Adipocyte (in vitro differentiated cells): ENCODE data around the gene RPS24.
"Not testable (repeated sequence)": the region's sequence is repeated elsewhere in the genome, so short reads cannot be mapped to it uniquely, and the experiment has no call there.

Source experiments
- DNase-seq: peaks from one replicate; pipeline ENCODE4 v3.0.0-alpha.2; 2015; ENCODE audit warnings: low read depth
- H3K27me3 ChIP-seq: replicated peaks from 2 replicates; pipeline ENCODE4 v1.7.0; 2013; ENCODE audit warnings: mild to moderate bottlenecking, low read length, moderate library complexity; ENCODE audit not compliant: control insufficient read depth, insufficient read depth
- H3K36me3 ChIP-seq: 2 replicates; pipeline ENCODE4 v1.7.0; 2013; ENCODE audit warnings: low read length, mild to moderate bottlenecking, moderate library complexity; ENCODE audit not compliant: control insufficient read depth, insufficient read depth, severe bottlenecking
- H3K4me1 ChIP-seq: 2 replicates; pipeline ENCODE4 v1.7.0; 2013; ENCODE audit warnings: mild to moderate bottlenecking, low read length, moderate library complexity; ENCODE audit not compliant: control insufficient read depth, insufficient read depth
- H3K4me3 ChIP-seq: 2 replicates; pipeline ENCODE4 v1.7.0; 2013; ENCODE audit warnings: mild to moderate bottlenecking, low read length, moderate library complexity
- H3K9ac ChIP-seq: 2 replicates; pipeline ENCODE4 v1.7.0; 2013; ENCODE audit warnings: mild to moderate bottlenecking, low read length, moderate library complexity
- H3K9me3 ChIP-seq: 2 replicates; pipeline ENCODE4 v1.7.0; 2013; ENCODE audit warnings: mild to moderate bottlenecking, low read length, moderate library complexity; ENCODE audit not compliant: control insufficient read depth

Gene RPS24

GRCh38 chr10:78071857-78072179 lies 38.2 kb downstream of the RPS24 start:
- Histone ChIP-seq H3K4me3 (no peak overlapping the region), H3K27me3 (no peaks in the 10 kb centered on the region), H3K36me3 (no peaks in the 10 kb centered on the region), H3K4me1 (peaks cover 2% of the 10 kb centered on the region), H3K9me3 (no peaks in the 10 kb centered on the region), H3K9ac (no peak overlapping the region)
- no peak for DNase-seq

DNA sequence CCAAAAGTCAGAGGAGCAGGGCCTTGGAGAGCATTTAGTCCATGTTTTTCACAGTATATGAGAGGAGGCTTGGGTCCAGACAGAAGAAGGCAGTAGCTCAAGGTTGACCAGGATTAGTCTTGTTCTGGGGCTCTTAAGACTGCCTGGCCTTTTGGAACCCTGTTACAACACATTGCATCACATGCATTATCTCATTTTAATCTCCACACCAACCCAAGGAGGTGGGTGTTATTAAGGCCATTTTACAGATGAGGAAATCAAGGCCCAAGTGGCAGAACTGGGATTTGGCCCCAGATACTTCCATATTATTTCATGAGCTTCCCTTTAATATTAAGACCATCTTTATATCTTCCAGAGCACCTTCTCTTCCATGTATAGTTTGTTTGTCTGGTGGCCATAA lies 38.8 kb downstream of the RPS24 start:
- no peaks in the 10 kb centered on the region for H3K9me3 ChIP-seq
- DNase-seq, result no peak
- no peaks in the 10 kb centered on the region for H3K4me1 ChIP-seq
- H3K9ac ChIP-seq, result no peak overlapping the region
- H3K27me3 ChIP-seq, result no peaks in the 10 kb centered on the region
- H3K4me3 ChIP-seq, result no peak overlapping the region
- no peaks in the 10 kb centered on the region for H3K36me3 ChIP-seq

DNA sequence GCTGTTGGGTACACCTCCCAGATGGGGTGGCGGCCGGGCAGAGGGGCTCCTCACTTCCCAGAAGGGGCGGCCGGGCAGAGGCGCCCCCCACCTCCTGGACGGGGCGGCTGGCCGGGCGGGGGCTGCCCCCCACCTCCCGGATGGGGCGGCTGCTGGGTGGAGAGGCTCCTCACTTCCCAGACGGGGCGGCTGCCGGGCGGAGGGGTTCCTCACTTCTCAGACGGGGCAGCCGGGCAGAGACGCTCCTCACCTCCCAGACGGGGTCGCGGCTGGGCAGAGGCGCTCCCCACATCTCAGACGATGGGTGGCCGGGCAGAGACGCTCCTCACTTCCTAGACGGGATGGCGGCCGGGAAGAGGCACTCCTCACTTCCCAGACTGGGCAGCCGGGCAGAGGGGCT lies 42.1 kb downstream of the RPS24 start:
- not testable (repeated sequence) for DNase-seq, H3K4me1 ChIP-seq, H3K27me3 ChIP-seq, H3K36me3 ChIP-seq, H3K9ac ChIP-seq, H3K9me3 ChIP-seq, H3K4me3 ChIP-seq

DNA sequence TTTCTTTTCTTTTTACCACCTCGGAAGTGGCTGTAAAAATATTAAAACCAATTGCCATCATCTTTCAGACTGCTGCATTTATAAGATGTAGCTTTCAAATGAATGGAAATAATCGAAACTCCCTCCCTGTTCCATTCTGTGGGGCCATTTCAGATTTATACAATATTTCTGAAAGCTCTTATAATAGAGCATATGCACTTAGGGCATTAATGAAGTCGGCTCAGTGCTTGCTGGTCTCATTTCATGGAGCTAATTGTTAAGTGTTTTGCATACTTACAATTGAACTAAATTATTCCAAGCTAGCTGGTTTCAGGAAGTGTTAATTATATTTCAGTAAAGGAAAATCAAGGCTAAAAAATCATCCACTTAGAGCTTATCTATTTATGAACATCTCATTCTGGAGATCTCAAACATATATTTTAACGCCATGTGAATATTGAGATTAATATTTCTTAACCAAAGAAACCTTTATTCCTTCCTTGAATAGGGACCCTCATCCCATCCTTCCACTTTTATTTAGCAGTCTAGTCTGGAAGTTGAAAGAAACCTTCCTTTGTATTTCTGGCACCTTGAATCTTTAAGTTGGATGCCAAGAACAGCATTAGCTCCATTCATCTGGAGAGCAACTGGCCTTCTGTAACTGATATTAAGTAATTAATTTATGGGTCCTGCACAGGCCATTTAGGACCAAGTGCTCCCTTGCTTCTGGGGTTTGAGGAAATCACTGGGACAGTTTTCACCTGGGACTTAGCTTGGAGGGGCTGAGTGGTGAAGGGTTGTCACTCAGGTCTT lies 45.1 kb downstream of the RPS24 start:
- no peak overlapping the region for H3K4me3 ChIP-seq
- H3K36me3 ChIP-seq, result no peaks in the 10 kb centered on the region
- DNase-seq, result no peak

GRCh38 chr10:78079411-78079810 lies 45.7 kb downstream of the RPS24 start:
- H3K4me3 ChIP-seq, result no peak overlapping the region
- H3K36me3 ChIP-seq, result no peaks in the 10 kb centered on the region
- DNase-seq, result no peak
- H3K4me1 ChIP-seq, result no peaks in the 10 kb centered on the region
- no peak overlapping the region for H3K9ac ChIP-seq
- no peaks in the 10 kb centered on the region for H3K9me3 ChIP-seq
- peaks cover 9% of the 10 kb centered on the region for H3K27me3 ChIP-seq

More for the DNA sequence above, 45.1 kb downstream of the RPS24 start:
- no peak overlapping the region for H3K9ac ChIP-seq
- no peaks in the 10 kb centered on the region for H3K4me1 ChIP-seq
- H3K27me3 ChIP-seq, result peaks cover 4% of the 10 kb centered on the region
- no peaks in the 10 kb centered on the region for H3K9me3 ChIP-seq

- H3K4me1 ChIP-seq, result no peaks in the 10 kb centered on the region
- H3K4me3 ChIP-seq, result no peak overlapping the region
- H3K36me3 ChIP-seq, result no peaks in the 10 kb centered on the region
- DNase-seq, result no peak
- no peaks in the 10 kb centered on the region for H3K9me3 ChIP-seq
- H3K27me3 ChIP-seq, result peaks cover 13% of the 10 kb centered on the region
- no peak overlapping the region for H3K9ac ChIP-seq
Observed at GRCh38 chr10:78081292-78081691, 47.6 kb downstream of the RPS24 start.

DNA sequence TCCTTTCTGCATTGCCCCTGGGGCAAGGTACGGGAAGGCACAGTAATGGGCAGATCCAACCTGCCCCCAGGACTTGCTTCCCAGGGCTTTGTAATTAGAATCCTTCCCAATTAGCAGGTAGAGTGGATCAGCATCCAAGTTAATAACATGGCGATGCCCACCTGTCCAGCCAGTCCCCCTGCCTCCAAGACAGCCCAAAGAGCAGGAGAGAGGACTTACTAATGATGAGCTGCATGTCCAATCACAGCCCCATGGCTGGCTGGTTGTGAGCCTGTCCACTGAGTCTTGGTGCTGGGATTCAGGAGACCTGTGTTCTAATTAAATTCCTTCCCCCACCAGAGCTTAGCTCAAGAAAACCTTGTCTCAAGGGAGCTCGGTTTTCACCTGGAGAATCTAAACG lies 49.0 kb downstream of the RPS24 start:
- H3K9ac ChIP-seq, result no peak overlapping the region
- no peaks in the 10 kb centered on the region for H3K4me1 ChIP-seq
- no peaks in the 10 kb centered on the region for H3K36me3 ChIP-seq
- peaks cover 17% of the 10 kb centered on the region for H3K27me3 ChIP-seq
- H3K9me3 ChIP-seq, result no peaks in the 10 kb centered on the region
- H3K4me3 ChIP-seq, result no peak overlapping the region
- no peak for DNase-seq
